Measurements from ENCODE around the gene CDK6.
"Not testable (repeated sequence)": the region's sequence is repeated elsewhere in the genome, so short reads cannot be mapped to it uniquely, and the experiment has no call there.

DNA sequence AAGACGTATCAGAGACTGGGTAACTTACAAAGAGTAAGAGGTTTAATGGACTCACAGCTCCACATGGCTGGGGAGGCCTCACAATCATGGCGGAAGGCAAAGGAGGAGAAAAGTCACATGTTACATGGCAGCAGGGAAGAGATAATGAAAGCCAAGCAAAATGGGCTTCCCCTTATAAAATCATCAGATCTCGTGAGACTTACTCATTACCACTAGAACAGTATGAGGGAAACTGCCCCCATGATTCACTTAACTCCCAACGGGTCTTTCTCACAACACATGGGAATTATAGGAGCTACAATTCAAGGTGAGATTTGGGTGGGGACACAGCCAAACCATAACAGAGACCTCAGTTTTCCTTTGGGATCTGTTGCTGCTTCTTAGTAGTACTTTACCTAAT, 92.2 kb downstream of the CDK6 start:
- TF ChIP-seq EZH2phosphoT487 (IDR thresholded peaks at IDR 0.05; ENCODE audit: insufficient read depth, low read depth); EZH2 (IDR thresholded peaks at IDR 0.05; ENCODE audit: insufficient read depth, poor library complexity, severe bottlenecking): not testable (repeated sequence)

Measured in GM23248 (cell line).